ENCODE results near the gene VTN.
A peak's percentile ranks its signal among the peaks of the same experiment; 100 is the strongest.

Gene VTN

GRCh38 chr17:28394337-28395116 lies 24.4 kb upstream of the VTN start:
- no peak for DNase-seq

- no peak for DNase-seq
These were observed 22.4 kb upstream of the VTN start for GRCh38 chr17:28392491-28392890.

- no peak for DNase-seq
These were observed 21.3 kb upstream of the VTN start for GRCh38 chr17:28391401-28391800.

- no peak for DNase-seq
These were observed 20.9 kb upstream of the VTN start for GRCh38 chr17:28390984-28391383.

- no peak for DNase-seq
These were observed 20.5 kb upstream of the VTN start for GRCh38 chr17:28390563-28390962.

- DNase-seq: no peak
These were observed 20.0 kb upstream of the VTN start for GRCh38 chr17:28390141-28390540.

- no peak for DNase-seq
These were observed 18.0 kb upstream of the VTN start for GRCh38 chr17:28388106-28388505.

- no peak for DNase-seq
These were observed 16.3 kb upstream of the VTN start for GRCh38 chr17:28386391-28386790.

GRCh38 chr17:28385406-28385805 lies 15.3 kb upstream of the VTN start:
- no peak for DNase-seq

GRCh38 chr17:28385037-28385400 lies 14.9 kb upstream of the VTN start:
- DNase-seq: no peak

- DNase-seq: peak; percentile 79
These were observed 14.4 kb upstream of the VTN start for GRCh38 chr17:28384281-28385036.

GRCh38 chr17:28381141-28381825 lies 11.2 kb upstream of the VTN start:
- DNase-seq: no peak

- no peak for DNase-seq
These were observed 10.0 kb upstream of the VTN start for GRCh38 chr17:28379814-28380801.

- DNase-seq: no peak
These were observed 2.8 kb upstream of the VTN start for GRCh38 chr17:28372945-28373274.

GRCh38 chr17:28372203-28372944 lies 2.3 kb upstream of the VTN start:
- peak; percentile 2 for DNase-seq

GRCh38 chr17:28371245-28372202 lies 1.4 kb upstream of the VTN start, which contains the start of gene SARM1:
Gene SARM1, plus strand, starts transcription at chr17:28371694. Its CDS starts 339 bp downstream, at chr17:28372033.
- DNase-seq: peak; percentile 88

GRCh38 chr17:28370744-28371103 lies 617 bp upstream of the VTN start:
- no peak for DNase-seq

GRCh38 chr17:28369684-28370034 lies 448 bp downstream of the VTN start:
- DNase-seq: no peak

GRCh38 chr17:28368915-28369683 lies 1.0 kb downstream of the VTN start:
- no peak for DNase-seq

- no peak for DNase-seq
These were observed 1.7 kb downstream of the VTN start for GRCh38 chr17:28368306-28368831.

Measured in NCI-H774 (cell line).